ENCODE measurements around the gene MAPK9. TPM values are rescaled to one million over a fixed set of nuclear protein-coding genes. Genes with fewer than 3 reads are reported as not detected.
A peak's percentile ranks its signal among the peaks of the same experiment; 100 is the strongest.

Gene MAPK9
- total and polyA plus RNA-seq, 2 donors from 2014 or later = 17.3 to 30.9 TPM

- H3K9ac ChIP-seq (ENCODE audit: low read length in 3 of 3) = no peak overlapping the region
- intact Hi-C loops (cut with DNase I) = no loop called here
- H3K4me3 ChIP-seq (ENCODE audit: low read length in 3 of 3) = no peak overlapping the region
- H3K27me3 ChIP-seq (ENCODE audit: control insufficient read depth, insufficient read depth, low read length) = no peaks in the 10 kb centered on the region
- H3K36me3 ChIP-seq (ENCODE audit: control insufficient read depth in 2 of 3, insufficient read depth in 3 of 3, low read length in 3 of 3) = peaks cover 4 to 24% (median 8%) of the 10 kb centered on the region in 3 donors
- FAIRE-seq (no peak), DNase-seq (no peak)
- no peaks in the 10 kb centered on the region for H3K4me1 ChIP-seq (ENCODE audit: control insufficient read depth in 2 of 3, insufficient read depth in 2 of 3, low read depth in 1 of 3, low read length in 3 of 3)
- no peak for TF ChIP-seq CTCF (IDR thresholded peaks at IDR 0.05; ENCODE audit: borderline replicate concordance, extremely low read depth, insufficient read depth)
- peaks cover 5 to 42% (median 22%) of the 10 kb centered on the region in 3 donors for H3K9me3 ChIP-seq (ENCODE audit: control insufficient read depth in 2 of 3, insufficient read depth in 1 of 3, low read length in 3 of 3)
- no peak overlapping the region for H3K27ac ChIP-seq (ENCODE audit: low read depth in 2 of 2, low read length in 2 of 2)
Measured at GRCh38 chr5:180271221-180271620, 20.7 kb downstream of the MAPK9 start.

- H3K9ac ChIP-seq (ENCODE audit: low read length in 3 of 3) = no peak overlapping the region
- peaks cover 11 to 61% (median 46%) of the 10 kb centered on the region in 3 donors for H3K36me3 ChIP-seq (ENCODE audit: control insufficient read depth in 2 of 3, insufficient read depth in 3 of 3, low read length in 3 of 3)
- peaks cover 7 to 93% (median 76%) of the 10 kb centered on the region in 3 donors for H3K9me3 ChIP-seq (ENCODE audit: control insufficient read depth in 2 of 3, insufficient read depth in 1 of 3, low read length in 3 of 3)
- H3K4me1 ChIP-seq (ENCODE audit: control insufficient read depth in 2 of 3, insufficient read depth in 2 of 3, low read depth in 1 of 3, low read length in 3 of 3) = no peaks in the 10 kb centered on the region
- TF ChIP-seq CTCF (IDR thresholded peaks at IDR 0.05; ENCODE audit: borderline replicate concordance, extremely low read depth, insufficient read depth) = no peak
- intact Hi-C loops (cut with DNase I) = no loop called here
- H3K4me3 ChIP-seq (ENCODE audit: low read length in 3 of 3) = no peak overlapping the region
- FAIRE-seq = no peak
- H3K27ac ChIP-seq (ENCODE audit: low read depth in 2 of 2, low read length in 2 of 2) = no peak overlapping the region
- DNase-seq = no peak
- H3K27me3 ChIP-seq (ENCODE audit: control insufficient read depth, insufficient read depth, low read length) = no peaks in the 10 kb centered on the region
Measured at GRCh38 chr5:180259260-180259611, 32.6 kb downstream of the MAPK9 start.

- Histone ChIP-seq H3K4me3 (ENCODE audit: low read length in 3 of 3) (no peak overlapping the region), H3K27me3 (ENCODE audit: control insufficient read depth, insufficient read depth, low read length) (no peaks in the 10 kb centered on the region), H3K36me3 (ENCODE audit: control insufficient read depth in 2 of 3, insufficient read depth in 3 of 3, low read length in 3 of 3) (peaks cover 0 to 39% (median 19%) of the 10 kb centered on the region in 3 donors), H3K27ac (ENCODE audit: low read depth in 2 of 2, low read length in 2 of 2) (no peak overlapping the region), H3K9ac (ENCODE audit: low read length in 3 of 3) (no peak overlapping the region), H3K9me3 (ENCODE audit: control insufficient read depth in 2 of 3, insufficient read depth in 1 of 3, low read length in 3 of 3) (peaks cover 0 to 95% (median 44%) of the 10 kb centered on the region in 3 donors), H3K4me1 (ENCODE audit: control insufficient read depth in 2 of 3, insufficient read depth in 2 of 3, low read depth in 1 of 3, low read length in 3 of 3) (no peaks in the 10 kb centered on the region)
- intact Hi-C loops (cut with DNase I) = no loop called here
- no peak for FAIRE-seq
- no peak for TF ChIP-seq CTCF (IDR thresholded peaks at IDR 0.05; ENCODE audit: borderline replicate concordance, extremely low read depth, insufficient read depth)
- peak in 1 of 5 donors; percentile 59 for DNase-seq
Measured at GRCh38 chr5:180253036-180253824, 38.7 kb downstream of the MAPK9 start.

Data from kidney (tissue), 14 donors.